HG02884 (cell line): Measurements from ENCODE around the gene DMD.

Source experiments
- ATAC-seq: cut with Tn5 transposase; IDR thresholded peaks from one replicate; pipeline ENCODE4 v1.9.1; 2021; ENCODE audit warnings: mild to moderate bottlenecking, moderate library complexity; ENCODE audit not compliant: unreplicated experiment

Gene DMD

DNA sequence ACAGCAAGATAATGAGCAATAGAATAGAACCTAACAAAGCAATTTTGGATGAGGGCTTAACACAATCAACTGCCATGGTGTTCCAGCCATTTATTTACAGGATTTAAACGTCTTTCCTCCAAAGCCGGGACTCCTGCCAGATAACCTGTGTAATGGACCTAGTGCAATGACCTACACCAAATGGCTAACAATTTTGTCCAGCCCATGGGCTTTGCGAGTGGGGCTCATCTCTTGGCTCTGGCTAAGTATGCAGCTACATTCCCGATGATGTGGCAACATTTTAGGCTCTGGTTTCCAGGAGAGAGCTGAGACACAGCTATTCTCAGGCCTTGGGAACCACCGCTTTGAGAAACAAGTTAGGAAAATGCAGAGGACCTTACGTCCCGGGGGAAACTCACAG is 1317.2 kb downstream of the DMD start:
- no peak for ATAC-seq

DNA sequence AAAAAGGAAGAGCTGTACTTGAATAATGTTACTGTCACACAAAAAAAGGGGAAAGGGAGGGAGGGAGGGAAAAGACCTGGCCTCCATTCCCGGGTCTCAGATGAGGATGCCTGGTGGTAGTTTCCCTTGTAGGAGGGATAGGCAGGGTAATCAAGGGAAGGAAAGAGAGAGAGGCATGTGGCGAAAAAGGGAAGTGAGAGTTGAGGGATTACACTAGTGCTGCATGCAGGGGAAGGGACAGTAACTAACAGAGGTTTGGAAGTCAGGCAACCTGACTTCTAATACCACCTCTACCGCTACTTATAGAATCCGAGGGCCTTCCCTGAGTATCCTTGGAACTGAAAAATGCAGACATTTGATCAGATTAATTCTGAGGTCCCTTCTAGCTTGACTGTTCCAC is 1317.8 kb downstream of the DMD start:
- ATAC-seq, result no peak

DNA sequence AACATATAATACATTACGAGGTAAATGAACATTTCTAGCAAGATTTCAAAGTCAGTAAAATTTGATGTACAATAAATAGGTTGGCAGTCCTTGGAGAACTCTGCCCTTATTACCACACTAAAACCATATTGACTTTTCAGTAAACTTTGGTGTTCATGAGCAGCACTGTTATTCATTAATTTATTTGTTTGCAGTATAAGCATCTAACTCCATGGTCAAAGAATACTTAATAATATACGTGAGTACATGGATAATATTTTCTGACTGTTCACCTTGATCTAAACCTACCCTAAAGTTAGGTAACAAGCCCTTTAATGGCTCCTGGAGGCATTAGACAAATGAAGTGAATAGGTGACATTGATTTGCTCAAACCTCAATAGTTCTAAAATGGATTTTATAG is 1322.3 kb downstream of the DMD start:
- no peak for ATAC-seq

DNA sequence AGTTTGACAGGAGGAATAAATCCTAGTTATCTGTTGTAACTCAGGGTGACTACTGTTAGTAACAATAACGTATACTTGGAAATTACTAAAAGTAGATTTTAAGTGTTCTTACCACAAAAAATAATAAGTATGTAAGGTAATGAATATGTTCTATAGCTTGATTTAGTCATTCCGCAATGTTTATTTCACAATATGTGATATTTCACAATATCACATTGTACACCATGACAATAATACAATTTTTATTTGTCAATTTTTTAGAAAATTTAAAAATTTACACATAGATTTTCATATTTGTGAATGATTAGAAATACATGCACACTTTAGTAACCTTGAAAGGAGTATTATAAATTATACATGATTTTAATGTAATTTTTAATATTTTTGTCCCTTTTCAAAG is 1326.8 kb downstream of the DMD start:
- no peak for ATAC-seq

DNA sequence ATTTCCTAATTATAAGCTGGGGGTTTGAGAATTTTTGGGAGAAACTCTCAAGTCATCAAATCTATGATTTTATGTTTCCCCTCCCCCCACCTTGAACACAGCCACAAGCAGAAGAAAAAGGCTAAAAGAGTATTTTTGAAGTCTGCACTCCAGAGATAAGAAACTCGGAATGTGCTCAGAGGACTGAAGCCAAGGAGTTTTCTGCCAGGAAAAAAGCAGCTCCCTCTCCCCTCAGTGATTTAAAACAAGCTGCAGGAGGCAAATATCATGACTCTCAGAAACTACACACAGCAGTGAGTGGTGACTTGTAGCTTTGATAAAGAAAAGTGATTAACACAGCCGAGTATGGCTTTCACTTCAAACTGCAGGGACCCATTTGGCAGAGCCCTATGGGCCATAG is 1339.3 kb downstream of the DMD start:
- ATAC-seq, result no peak

DNA sequence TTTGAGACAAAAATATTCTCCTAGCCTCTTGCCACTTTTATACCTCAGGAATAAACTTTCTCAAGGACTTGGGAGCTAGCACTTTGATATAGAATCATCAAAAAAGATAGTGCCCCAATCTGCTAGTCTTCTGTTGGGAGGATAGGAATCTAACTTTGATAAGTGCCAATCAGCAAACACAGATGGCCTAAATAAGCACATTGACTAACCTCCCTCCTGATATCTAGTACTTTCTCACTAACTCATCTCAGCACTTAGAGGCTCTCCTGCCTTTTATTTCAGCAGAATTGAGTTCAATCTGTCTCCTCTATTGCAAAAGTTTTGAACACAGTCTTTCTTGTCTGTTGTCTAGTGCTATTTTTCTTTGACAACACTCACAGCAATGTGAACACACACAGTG is 1341.1 kb downstream of the DMD start:
- no peak for ATAC-seq

DNA sequence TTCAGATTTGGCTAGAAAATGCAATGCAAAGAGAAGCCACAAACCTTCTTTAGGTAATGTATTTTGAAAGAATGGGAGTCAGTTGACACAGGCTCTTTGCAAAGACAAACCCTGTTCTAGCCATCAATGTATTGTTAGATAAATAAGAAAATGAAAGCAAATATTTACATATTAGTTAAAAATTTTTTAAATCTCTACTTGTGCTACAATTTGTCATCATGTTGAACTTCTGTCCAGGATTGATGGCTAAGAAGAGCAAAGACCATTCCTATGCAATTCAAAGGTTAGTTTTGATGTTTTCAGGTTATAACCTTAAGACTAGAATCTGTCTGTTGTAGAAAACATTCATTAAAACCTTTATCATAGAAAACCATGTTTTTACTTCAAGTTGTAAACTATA is 1350.7 kb downstream of the DMD start:
- ATAC-seq, result no peak

DNA sequence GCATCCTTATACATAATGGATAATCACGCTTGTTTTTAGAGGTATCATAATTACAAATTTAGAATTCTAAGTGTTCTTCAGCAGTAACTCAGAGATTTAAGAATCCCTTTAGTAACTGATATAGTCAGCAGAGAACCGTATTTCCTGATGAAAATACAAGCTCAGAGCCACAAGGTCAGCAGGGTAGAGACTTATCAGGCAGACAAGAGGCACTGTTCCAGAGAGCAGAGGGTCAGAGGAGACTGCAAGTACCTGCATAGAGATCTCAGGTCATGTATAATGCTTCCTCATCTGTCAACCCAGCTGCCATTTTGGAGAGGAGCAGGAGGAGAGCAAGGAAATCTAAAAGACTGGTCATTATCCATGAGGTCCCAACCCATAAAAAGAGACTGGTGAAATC is 1352.4 kb downstream of the DMD start:
- no peak for ATAC-seq

DNA sequence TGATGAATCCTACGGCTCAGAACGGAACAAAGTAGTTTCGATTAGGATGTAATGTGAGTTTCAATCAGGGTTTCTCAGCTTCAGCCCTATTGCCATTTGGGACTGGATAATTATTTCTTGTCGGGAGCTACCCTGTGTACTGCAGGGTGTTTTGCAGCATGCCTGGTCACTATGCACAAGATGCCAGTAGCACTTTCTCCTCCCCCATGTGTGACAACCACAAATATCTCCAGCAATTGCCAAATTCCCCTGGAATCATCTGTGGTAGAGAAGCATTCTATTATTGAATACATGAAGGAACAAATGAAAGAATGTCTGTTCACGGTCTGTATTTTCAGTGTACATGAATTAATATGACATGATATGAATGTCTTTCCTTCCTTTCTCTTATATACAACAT is 1356.6 kb downstream of the DMD start:
- no peak for ATAC-seq

DNA sequence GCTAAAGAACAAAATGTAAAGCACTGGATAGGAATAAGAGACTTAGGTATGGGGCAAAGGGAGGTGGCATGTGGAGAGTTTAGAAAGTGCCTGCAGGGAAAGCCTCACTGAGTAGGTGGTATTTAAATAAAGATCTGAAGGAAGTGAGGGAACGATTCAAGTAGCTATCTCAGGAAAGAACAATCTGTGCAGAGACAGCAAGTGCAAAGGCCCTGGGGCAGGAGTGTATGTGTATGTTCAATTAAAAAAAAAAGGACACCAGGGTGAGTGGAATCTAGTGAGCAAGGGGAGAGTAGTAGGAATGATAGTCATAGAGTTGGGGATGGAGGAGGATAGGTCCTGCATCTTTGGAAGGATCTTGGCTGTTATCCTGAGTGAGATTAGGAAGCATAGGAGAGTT is 1359.6 kb downstream of the DMD start:
- no peak for ATAC-seq

DNA sequence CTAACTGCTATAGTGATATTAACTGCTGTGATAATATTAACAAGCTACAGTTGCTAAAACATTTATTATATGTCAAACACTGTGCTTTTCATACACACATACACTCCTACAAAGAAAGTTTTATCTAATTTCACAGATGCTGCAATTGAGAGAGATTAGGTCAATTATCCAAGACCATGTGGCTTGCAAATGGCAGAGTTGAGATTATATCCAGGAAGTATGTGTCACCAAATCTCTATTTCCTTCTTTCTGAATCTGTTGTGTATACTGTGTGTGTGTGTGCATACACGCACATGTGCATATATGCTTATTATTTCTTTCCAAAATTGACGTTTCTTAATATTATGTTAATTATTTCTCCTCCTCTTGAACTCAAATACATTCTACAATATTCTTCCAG is 1363.6 kb downstream of the DMD start:
- ATAC-seq, result no peak

DNA sequence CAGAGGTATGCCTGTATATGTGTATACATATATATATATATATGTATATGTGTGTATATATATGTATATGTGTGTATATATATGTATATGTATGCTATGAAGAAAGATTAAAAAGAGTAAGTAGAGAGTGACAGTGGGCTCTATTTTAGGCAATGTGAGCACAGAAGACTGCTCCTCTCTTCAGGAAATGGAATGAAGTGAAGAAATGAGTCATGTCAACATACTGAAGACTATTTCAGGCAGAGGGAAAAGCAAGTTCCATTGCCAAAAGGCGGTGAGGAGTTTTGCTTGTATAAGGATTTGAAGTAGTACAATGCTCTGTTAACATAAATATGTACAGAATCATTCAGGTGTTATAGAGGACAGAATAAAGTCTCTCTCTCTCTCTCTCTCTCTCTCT is 1366.3 kb downstream of the DMD start:
- no peak for ATAC-seq

DNA sequence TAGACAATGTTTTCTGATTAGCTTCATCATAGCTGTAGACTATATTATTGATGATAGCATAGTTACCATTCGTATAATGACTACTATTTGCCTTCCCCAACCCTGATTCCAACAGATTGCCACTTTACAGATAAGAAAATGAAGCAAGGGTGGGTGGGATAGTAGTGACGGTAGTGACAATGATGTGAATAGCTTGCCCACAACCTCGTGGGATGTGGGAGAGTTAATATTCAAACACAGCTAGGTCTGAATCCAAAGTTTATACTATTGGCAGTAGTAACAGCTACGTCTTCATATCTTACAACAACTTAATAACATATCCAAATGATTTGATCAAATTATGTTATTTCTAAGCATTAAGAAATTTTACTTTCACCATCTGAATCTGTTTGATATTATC is 1372.7 kb downstream of the DMD start:
- ATAC-seq, result no peak

DNA sequence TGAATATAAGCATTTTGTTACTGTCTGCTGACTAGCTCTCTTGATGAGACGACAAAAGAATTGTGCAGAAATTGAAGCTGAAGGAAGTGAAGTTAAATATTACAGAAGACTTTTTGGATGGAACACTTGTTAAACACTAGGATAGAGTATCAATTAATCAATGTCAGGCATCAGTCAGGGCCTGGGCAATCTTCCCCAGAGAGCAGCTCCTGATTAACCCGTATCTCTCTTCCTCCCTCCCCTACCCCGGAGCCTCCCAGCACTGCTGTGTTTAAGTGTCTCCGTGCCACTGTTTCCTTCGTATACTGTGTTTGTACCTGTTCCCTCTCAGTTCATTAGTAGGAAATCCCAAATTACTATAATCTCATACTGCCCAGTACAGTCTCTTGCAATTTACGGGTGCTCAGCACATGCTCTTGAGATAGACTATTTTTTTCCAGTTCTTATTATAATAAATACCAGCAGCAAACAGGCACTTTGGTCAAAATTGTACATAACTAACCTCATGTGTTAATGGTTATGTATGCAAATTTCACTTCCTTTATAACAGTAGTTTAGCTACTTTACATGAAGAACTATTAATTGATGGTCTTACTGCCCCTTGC is 1373.8 kb downstream of the DMD start:
- no peak for ATAC-seq

DNA sequence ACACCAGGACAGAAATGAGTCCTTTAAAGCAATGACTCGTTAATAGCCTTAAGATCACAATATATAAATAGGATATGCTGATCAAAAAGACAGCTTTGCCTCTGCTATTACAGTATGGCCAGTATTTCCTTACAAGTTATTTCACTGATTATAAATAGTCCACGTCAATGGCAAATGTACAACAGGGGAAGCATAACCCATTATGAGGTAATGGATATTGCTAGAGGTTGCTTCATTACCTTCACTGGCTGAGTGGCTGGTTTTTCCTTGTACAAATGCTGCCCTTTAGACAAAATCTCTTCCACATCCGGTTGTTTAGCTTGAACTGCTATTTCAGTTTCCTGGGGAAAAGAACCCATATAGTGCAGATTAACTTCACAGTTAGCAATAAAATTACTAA is 1374.9 kb downstream of the DMD start:
- no peak for ATAC-seq

DNA sequence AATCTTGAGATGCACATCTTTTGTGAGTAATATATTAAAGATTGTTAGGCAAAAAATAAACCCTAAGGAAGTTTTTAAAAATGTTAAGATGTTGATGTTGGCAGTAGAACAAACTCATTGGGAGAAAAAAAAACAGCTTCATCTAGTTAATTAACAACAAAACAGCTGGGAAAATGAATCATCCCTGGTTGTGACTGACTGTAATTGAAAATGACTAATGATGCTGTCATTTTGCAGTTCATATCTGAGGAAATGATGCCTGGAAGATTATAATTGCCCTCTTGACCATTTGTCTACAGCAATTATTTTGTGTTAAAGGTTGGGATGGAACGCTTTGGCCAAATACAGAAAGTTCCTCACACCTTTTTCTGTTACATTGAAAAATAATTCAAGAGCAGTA is 1379.1 kb downstream of the DMD start:
- ATAC-seq, result no peak

DNA sequence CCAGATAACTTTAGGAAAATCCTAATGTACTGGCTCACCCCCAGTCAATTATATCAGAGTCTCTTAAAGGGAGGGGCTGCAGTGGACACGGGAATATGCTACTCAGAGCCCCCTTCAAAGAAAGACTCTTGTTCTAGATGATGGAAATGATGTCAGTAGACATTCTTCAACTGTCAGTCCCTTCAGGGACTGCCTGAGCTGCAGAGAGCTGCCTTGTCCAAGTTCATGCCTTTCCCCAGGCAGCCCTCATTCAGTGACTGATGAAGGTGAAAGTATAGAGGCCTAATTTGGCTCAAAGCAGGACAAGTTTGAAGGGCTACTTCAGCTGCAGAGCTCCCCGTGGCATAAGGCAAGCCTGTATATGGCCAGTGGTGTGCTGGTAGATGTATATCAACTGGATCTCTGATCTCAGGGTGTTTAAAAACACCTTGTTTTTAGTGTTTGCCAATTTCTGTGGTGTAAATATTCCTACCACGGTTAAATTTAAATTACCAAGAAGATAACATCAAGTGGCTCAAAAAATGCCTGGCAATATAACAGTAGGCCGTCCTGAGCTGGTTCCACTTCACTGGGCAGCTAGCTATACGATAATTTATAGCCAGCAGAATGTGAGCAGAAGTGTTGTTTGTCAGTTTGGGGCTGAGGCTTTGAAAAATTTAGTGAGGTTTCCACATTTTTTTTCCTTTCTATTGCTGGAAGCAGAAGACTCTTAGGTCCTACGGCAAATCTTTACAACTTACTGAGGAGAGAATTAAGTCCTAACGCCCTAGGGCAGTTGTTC is 1390.7 kb downstream of the DMD start:
- ATAC-seq, result no peak

DNA sequence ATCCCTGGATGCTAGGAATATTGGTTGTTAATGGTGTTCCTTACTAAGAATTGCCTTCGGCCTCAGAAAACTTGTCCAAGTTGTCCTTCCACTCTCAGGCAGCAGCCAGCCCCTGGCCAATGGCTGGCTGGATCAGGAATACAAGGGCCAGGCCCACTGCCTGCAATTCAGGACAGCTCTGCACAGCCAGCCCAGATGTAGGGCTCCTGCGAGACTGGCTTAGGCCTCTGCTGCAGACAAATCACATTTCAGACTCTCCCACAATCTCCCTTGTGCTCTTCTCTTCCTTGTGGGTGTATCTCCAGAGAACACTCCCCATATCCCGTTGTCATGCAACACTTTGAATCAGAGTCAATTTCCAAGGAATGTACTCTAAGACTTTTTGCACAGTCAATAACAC is 1391.9 kb downstream of the DMD start:
- no peak for ATAC-seq

DNA sequence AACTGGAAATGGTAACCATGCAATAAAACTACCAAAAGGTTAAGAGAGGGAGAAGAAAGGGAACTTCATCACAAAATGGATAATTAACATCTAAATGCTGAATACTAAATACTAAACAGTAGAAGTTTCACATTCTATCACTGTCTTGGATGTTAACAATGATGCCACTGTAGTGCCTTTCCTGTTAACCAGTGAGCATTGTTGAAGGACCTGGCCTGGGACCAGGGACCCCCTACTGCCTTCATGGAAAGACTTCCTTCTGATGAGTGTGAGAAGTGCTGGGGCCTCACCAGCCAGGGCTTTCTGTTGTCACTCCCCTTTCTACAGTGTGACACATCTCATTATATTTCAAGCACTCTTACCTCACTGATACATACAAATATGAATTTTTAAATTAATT is 1400.2 kb downstream of the DMD start:
- ATAC-seq, result no peak

DNA sequence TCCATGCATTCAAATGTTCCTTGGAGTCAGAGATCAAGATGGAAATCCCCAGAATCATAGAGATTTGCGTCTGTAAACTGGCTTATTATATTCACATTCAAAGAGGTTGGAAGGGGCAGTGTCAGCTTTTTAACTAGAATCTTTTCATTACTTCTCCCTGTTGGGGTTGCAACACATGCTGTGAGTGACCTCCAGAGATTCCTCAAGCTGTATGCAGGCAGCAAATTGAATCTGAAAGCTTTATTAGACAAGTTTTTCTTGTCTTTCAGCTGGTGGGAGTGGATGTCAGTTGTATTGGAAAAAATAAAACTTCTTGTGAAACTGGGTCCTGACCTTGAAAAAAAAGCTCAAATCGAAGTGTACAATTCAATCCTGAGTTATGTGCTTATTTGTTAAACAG is 1403.0 kb downstream of the DMD start:
- ATAC-seq, result no peak

DNA sequence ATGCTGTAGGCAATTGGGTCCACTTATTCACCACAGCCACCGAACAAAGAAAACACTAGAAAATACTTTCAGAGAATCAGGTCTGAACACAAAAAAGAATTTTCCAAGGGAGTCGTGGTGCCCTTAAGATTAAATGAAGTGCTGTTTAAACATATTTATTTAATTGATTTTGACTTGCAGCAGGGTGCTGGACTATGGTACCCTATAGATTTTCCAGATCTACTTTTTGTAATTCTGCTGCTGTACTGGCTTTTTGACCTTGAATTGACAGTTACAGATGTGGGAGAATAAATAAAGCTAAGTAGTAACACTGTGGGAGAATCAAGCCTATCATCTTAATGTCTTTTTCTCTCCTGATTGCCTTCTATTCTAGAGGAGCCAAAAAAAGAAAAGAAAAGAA is 1404.2 kb downstream of the DMD start:
- no peak for ATAC-seq

DNA sequence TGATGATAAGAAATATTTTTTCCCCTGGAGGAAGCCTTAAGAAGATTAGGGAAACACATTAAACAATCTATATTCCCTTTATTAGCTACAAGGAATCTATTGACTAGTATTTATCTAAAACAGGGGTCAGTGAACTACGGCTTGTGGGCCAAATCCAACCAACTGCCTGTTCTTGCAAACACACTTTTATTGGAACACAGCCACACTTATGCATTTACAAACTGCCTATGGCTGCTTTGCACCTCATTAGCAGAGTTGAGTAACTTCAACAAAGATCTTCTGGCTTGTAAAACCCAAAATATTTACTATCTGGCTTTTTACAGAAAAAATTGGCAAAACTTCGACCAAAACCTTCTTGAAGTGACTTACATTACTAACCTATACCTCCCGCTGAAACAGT is 1405.6 kb downstream of the DMD start:
- no peak for ATAC-seq

DNA sequence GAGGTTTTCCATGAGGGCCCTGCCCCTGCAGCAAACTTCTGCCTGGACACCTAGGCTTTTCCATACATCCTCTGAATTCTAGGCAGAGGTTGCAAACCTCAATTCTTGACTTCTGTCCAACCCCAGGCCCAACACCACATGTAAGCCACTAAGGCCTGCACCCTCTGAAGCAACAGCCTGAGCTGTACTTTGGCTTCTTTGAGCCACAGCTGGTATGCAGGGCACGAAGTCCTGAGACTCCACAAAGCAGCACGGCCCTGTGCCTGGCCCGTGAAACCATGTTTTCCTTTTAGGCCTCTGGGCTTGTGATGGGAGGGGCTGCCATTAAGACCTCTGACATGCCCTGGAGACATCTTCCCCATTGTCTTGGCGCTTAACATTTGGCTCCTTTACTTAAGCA is 1411.1 kb downstream of the DMD start:
- no peak for ATAC-seq
